HepG2 (cell line): ENCODE measurements around the gene DEDD2. TPM values are rescaled to one million over a fixed set of nuclear protein-coding genes. Genes with fewer than 3 reads are reported as not detected.

Experiments
- AGO1 ChIP-seq: fragments of 200-400 bp; formaldehyde crosslinking; IDR thresholded peaks from 2 replicates; pipeline ENCODE4 v1.6.1; 2017; ENCODE audit warnings: mild to moderate bottlenecking, low read depth, low read length, moderate library complexity; ENCODE audit not compliant: poor library complexity, severe bottlenecking
- AGO2 ChIP-seq: fragments of 200-400 bp; formaldehyde crosslinking; optimal IDR thresholded peaks from 2 replicates; pipeline ENCODE3; 2017; ENCODE audit warnings: mild to moderate bottlenecking, low read depth, low read length, moderate library complexity
- ATRX ChIP-seq: sonication (generic); formaldehyde crosslinking; IDR thresholded peaks from 2 replicates; pipeline ENCODE4 v1.4.0; 2020; ENCODE audit warnings: missing genetic modification reagents, borderline replicate concordance
- CBX1 ChIP-seq: IDR thresholded peaks from one replicate; pipeline ENCODE4 v1.6.1; 2016; ENCODE audit warnings: antibody characterized with exemption, low read depth
- CREB1 ChIP-seq, 2 experiments: fragments of 450-650 bp in 1 of 2; IDR thresholded peaks; 2 replicates each; pipeline ENCODE4 v1.6.1; 2016 to 2017; ENCODE audit warnings: control low read depth in 1 of 2, mild to moderate bottlenecking in 1 of 2, missing compliant biosample characterization in 1 of 2, missing genetic modification characterization in 1 of 2
- FIP1L1 ChIP-seq: fragments of 200-400 bp; formaldehyde crosslinking; IDR thresholded peaks from 2 replicates; pipeline ENCODE4 v1.6.1; 2018; ENCODE audit warnings: low read depth, mild to moderate bottlenecking, low read length, moderate library complexity, borderline replicate concordance; ENCODE audit not compliant: insufficient read depth
- FOXC1 ChIP-seq: sonication (generic); formaldehyde crosslinking; IDR thresholded peaks from 2 replicates; pipeline ENCODE4 v1.8.0; 2022; ENCODE audit warnings: mild to moderate bottlenecking, missing genetic modification reagents, borderline replicate concordance
- HNRNPL ChIP-seq: fragments of 200-400 bp; formaldehyde crosslinking; IDR thresholded peaks from 2 replicates; pipeline ENCODE4 v1.6.1; 2017; ENCODE audit warnings: mild to moderate bottlenecking, low read depth, low read length
- POLR2AphosphoS5 ChIP-seq: IDR thresholded peaks from 2 replicates; pipeline ENCODE4 v1.6.1; 2012; ENCODE audit warnings: low read depth, low read length
- RBFOX2 ChIP-seq: fragments of 200-400 bp; formaldehyde crosslinking; IDR thresholded peaks from 2 replicates; pipeline ENCODE4 v1.6.1; 2017; ENCODE audit warnings: low read depth, mild to moderate bottlenecking, low read length
- RBM22 ChIP-seq: fragments of 200-400 bp; formaldehyde crosslinking; optimal IDR thresholded peaks from 2 replicates; pipeline ENCODE3; 2017; ENCODE audit warnings: mild to moderate bottlenecking, low read length, moderate library complexity
- SAP130 ChIP-seq: IDR thresholded peaks from 2 replicates; pipeline ENCODE4 v1.6.1; 2016; ENCODE audit warnings: low read depth
- TGIF2 ChIP-seq: IDR thresholded peaks from 2 replicates; pipeline ENCODE4 v1.6.1; 2016; ENCODE audit warnings: control low read depth, missing compliant biosample characterization
- ZBTB3 ChIP-seq: sonication (generic); formaldehyde crosslinking; IDR thresholded peaks from 2 replicates; pipeline ENCODE4 v1.4.0; 2020; ENCODE audit warnings: low read depth, mild to moderate bottlenecking, moderate library complexity, missing genetic modification reagents, borderline replicate concordance
- ZNF777 ChIP-seq: sonication (generic); formaldehyde crosslinking; IDR thresholded peaks from 2 replicates; pipeline ENCODE4 v1.4.0; 2020; ENCODE audit warnings: missing genetic modification reagents
- polyA plus RNA-seq, 8 experiments: library from polyadenylated mRNA; depleted of rRNA in 3 of 8; stranded (reverse) in 7 of 8; unstranded in 1 of 8; fragments of >200 nt; fragmentation: Illumina TruSeq in 4 of 8; extraction: Trizol in 4 of 8; gene quantifications; 2 replicates each; pipeline versions ENCODE4 v1.2.1 to v1.2.3, GENCODE V29; 2011 to 2016; ENCODE audit warnings: low read depth in 4 of 8, missing spikeins in 1 of 8, mixed read lengths in 1 of 8; ENCODE audit not compliant: insufficient read depth in 1 of 8
- total RNA-seq, 5 experiments: library from RNA; depleted of rRNA; stranded (reverse); fragments of >200 nt; fragmentation: Illumina TruSeq; extraction: Trizol; gene quantifications; 2 replicates each; pipeline ENCODE4 v1.2.3, GENCODE V29; 2016; ENCODE audit warnings: low read depth in 1 of 5
- TF ChIP-seq, protein P1 (sequence below): IDR thresholded peaks from 2 replicates; pipeline ENCODE4 v1.4.0; 2020; ENCODE audit warnings: mild to moderate bottlenecking, missing genetic modification reagents
- TF ChIP-seq, protein P2 (sequence below): sonication (generic); formaldehyde crosslinking; IDR thresholded peaks from 2 replicates; pipeline ENCODE4 v1.5.0; 2020; ENCODE audit warnings: missing genetic modification reagents
- TF ChIP-seq, protein P3 (sequence below): sonication (generic); formaldehyde crosslinking; IDR thresholded peaks from 2 replicates; pipeline ENCODE4 v1.5.1; 2020; ENCODE audit warnings: mild to moderate bottlenecking, missing genetic modification reagents, moderate library complexity
- TF ChIP-seq, protein P4 (sequence below): sonication (generic); formaldehyde crosslinking; IDR thresholded peaks from 2 replicates; pipeline ENCODE4 v1.4.0; 2020; ENCODE audit warnings: low read depth, missing genetic modification reagents

Gene DEDD2
- total and polyA plus RNA-seq, 2 of the 13 experiments (the other 11 are each of a cell fraction or from before 2014, with no cell fraction given) = 19.2 to 24.7 TPM

DNA sequence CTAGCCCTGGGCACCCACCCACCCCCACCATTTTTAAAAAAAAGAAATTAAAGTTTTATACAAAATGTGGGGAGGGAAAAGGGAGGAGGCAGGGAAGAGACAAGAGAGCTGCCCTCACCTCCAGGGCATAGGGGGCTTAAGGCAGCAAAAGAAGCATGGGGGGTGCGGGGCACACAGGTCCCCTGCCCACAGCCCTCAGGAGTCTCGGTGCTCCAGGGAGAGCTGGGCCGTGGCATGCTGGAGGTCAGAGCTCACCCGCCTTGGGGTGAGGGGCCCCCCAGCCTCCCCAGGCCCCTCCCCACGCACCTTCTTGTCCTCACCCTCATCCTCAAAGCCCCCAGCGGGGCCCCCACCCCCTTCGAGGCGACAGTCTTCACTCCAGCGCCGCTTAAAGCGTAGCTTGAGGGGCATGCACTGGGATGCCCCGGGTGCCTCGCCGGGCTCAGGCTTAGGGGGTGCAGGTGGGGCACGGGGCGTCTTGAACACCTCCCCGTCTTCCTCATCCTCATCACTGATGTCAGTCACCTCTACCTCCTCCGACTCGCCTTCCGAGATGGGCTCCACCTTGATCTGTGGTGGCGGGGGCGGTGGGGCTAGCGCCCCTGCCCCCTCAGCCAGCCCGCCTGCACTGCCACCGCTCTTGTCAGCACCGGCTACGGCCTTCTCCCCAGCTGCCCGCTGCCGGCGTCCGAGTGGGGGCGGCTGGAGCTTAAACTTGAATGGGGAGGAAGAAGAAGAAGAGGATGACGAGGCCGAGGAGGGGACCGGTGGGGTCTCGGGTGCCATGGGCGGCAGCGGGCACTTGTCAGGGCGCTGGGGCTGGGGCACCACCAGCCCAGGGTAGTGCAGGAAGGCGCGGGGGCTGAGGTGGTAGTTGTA, 31.0 kb upstream of the DEDD2 start (continued):
- TF ChIP-seq, protein P1, sequence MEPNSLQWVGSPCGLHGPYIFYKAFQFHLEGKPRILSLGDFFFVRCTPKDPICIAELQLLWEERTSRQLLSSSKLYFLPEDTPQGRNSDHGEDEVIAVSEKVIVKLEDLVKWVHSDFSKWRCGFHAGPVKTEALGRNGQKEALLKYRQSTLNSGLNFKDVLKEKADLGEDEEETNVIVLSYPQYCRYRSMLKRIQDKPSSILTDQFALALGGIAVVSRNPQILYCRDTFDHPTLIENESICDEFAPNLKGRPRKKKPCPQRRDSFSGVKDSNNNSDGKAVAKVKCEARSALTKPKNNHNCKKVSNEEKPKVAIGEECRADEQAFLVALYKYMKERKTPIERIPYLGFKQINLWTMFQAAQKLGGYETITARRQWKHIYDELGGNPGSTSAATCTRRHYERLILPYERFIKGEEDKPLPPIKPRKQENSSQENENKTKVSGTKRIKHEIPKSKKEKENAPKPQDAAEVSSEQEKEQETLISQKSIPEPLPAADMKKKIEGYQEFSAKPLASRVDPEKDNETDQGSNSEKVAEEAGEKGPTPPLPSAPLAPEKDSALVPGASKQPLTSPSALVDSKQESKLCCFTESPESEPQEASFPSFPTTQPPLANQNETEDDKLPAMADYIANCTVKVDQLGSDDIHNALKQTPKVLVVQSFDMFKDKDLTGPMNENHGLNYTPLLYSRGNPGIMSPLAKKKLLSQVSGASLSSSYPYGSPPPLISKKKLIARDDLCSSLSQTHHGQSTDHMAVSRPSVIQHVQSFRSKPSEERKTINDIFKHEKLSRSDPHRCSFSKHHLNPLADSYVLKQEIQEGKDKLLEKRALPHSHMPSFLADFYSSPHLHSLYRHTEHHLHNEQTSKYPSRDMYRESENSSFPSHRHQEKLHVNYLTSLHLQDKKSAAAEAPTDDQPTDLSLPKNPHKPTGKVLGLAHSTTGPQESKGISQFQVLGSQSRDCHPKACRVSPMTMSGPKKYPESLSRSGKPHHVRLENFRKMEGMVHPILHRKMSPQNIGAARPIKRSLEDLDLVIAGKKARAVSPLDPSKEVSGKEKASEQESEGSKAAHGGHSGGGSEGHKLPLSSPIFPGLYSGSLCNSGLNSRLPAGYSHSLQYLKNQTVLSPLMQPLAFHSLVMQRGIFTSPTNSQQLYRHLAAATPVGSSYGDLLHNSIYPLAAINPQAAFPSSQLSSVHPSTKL (CRISPR knock-in tag) = no peak
- TF ChIP-seq HNRNPL = peak; percentile 31
- TF ChIP-seq FIP1L1 = no peak
- TF ChIP-seq, protein P2, sequence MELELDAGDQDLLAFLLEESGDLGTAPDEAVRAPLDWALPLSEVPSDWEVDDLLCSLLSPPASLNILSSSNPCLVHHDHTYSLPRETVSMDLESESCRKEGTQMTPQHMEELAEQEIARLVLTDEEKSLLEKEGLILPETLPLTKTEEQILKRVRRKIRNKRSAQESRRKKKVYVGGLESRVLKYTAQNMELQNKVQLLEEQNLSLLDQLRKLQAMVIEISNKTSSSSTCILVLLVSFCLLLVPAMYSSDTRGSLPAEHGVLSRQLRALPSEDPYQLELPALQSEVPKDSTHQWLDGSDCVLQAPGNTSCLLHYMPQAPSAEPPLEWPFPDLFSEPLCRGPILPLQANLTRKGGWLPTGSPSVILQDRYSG (CRISPR knock-in tag) = no peak
- TF ChIP-seq CBX1 = no peak
- TF ChIP-seq AGO2 = no peak
- TF ChIP-seq RBM22 = peak; percentile 86
- no peak for TF ChIP-seq ATRX (CRISPR knock-in tag)
- no peak for TF ChIP-seq ZNF777 (CRISPR knock-in tag)
- TF ChIP-seq CREB1 (IDR thresholded peaks at IDR 0.05) = no peak
- no peak for TF ChIP-seq CREB1 (CRISPR knock-in tag; IDR thresholded peaks at IDR 0.05)
- TF ChIP-seq TGIF2 (CRISPR knock-in tag) = no peak
- TF ChIP-seq SAP130 (CRISPR knock-in tag) = no peak
- peak; percentile 16 for TF ChIP-seq POLR2AphosphoS5
- TF ChIP-seq, protein P3, sequence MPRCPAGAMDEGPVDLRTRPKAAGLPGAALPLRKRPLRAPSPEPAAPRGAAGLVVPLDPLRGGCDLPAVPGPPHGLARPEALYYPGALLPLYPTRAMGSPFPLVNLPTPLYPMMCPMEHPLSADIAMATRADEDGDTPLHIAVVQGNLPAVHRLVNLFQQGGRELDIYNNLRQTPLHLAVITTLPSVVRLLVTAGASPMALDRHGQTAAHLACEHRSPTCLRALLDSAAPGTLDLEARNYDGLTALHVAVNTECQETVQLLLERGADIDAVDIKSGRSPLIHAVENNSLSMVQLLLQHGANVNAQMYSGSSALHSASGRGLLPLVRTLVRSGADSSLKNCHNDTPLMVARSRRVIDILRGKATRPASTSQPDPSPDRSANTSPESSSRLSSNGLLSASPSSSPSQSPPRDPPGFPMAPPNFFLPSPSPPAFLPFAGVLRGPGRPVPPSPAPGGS = no peak
- TF ChIP-seq FOXC1 (CRISPR knock-in tag) = no peak
- peak; percentile 85 for TF ChIP-seq RBFOX2
- no peak for TF ChIP-seq ZBTB3 (CRISPR knock-in tag)
- peak; percentile 83 for TF ChIP-seq AGO1
- TF ChIP-seq, protein P4, sequence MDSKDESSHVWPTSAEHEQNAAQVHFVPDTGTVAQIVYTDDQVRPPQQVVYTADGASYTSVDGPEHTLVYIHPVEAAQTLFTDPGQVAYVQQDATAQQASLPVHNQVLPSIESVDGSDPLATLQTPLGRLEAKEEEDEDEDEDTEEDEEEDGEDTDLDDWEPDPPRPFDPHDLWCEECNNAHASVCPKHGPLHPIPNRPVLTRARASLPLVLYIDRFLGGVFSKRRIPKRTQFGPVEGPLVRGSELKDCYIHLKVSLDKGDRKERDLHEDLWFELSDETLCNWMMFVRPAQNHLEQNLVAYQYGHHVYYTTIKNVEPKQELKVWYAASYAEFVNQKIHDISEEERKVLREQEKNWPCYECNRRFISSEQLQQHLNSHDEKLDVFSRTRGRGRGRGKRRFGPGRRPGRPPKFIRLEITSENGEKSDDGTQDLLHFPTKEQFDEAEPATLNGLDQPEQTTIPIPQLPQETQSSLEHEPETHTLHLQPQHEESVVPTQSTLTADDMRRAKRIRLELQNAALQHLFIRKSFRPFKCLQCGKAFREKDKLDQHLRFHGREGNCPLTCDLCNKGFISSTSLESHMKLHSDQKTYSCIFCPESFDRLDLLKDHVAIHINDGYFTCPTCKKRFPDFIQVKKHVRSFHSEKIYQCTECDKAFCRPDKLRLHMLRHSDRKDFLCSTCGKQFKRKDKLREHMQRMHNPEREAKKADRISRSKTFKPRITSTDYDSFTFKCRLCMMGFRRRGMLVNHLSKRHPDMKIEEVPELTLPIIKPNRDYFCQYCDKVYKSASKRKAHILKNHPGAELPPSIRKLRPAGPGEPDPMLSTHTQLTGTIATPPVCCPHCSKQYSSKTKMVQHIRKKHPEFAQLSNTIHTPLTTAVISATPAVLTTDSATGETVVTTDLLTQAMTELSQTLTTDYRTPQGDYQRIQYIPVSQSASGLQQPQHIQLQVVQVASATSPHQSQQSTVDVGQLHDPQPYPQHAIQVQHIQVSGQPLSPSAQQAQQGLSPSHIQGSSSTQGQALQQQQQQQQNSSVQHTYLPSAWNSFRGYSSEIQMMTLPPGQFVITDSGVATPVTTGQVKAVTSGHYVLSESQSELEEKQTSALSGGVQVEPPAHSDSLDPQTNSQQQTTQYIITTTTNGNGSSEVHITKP (CRISPR knock-in tag) = no peak
